HG02981 (cell line): ENCODE measurements around the gene MAU2.
"Not testable (repeated sequence)": the region's sequence is repeated elsewhere in the genome, so short reads cannot be mapped to it uniquely, and the experiment has no call there.

ENCODE experiments used
- ATAC-seq: cut with Tn5 transposase; IDR thresholded peaks from one replicate; pipeline ENCODE4 v1.9.1; 2021; ENCODE audit warnings: mild to moderate bottlenecking, moderate library complexity; ENCODE audit not compliant: unreplicated experiment

Gene MAU2

DNA sequence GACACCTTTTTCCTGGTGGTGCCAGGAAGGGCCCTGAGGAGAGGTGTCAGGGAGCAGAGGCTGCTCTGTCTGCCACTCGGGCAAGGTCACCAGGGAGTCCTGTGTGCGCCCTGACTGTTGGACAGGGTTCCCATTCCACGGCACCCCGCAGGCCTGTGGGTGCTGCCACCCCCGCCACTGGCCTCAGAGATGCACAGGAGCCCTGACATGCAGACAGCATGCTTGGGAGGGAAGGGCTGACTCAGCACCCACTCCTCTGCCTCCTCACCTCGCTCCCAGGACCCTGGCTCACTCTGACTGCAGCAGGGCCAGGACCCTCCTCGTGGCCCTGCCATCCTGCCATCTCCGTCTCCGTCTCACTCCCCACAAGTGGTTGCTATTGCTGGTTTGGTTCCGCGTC lies 25.3 kb downstream of the MAU2 start:
- ATAC-seq, result no peak

DNA sequence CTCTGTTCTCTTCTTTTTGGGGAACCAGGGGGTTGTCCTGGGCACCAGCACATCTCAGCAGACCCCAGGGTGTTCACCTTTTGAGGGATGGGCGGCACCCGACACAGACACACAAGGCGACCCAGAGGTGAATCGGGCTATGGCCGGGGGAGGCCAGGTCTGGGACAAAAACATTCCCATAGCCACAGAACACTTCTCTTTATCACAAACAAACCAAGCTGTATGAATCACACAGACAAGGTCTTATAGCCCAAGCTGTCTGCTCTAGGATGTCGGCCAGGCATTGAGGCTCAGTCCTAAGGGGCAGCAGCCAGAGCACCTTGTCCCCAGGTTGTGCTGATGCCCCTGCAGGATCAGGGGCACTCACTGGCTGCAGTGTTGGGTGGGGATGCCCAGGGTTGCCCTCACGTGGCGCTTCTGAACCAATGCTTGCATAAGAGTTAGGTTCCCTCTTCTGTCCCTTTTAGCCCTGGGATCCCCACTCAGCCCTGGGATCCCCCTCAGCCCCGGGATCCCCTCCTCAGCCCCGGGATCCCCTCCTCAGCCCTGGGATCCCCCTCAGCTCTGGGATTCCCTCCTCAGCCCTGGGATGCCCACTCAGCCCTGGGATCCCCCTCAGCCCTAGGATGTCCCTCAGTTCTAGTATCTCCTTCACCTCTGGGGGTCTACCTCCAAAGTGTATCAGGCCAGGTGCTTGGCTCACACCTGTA lies 26.9 kb downstream of the MAU2 start:
- ATAC-seq, result no peak

DNA sequence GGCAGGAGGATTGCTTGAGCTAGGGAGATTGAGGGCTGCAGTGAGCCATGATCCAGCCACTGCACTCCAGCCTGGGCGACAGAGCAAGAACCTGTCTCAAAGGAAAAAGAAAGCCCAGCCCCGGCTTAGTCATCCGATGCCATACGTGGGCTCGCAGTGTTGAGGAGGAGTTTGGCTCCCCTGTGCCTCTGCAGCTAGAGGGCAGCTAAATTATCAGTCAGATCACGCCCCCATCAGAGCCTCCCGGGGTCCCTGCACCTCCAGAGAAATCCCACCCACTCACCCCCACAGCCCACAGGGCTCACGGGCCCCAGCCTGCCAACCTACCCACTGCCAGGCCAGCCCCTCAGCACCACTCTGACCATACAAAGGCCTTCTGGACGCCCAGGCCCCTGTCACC lies 27.6 kb downstream of the MAU2 start:
- no peak for ATAC-seq

DNA sequence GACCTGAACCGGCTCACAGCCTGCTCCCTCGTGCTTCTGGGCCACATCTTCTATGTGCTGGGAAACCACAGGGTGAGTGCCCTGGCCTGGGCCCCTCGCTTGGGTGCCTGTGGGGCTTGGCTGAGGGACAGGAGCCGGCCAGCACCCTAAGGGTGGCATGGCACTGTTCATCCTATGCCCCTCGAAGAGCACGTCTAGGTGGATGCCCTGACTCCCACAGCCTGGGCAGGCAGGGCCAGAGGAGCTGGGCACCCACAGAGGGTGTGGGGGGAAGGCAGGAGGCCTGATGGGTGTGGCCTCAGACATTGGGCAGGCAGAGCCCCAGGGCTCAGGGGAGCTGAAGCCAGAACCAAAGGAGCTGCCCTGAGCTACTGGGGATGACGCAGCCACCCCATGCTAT lies 28.7 kb downstream of the MAU2 start:
- no peak for ATAC-seq

DNA sequence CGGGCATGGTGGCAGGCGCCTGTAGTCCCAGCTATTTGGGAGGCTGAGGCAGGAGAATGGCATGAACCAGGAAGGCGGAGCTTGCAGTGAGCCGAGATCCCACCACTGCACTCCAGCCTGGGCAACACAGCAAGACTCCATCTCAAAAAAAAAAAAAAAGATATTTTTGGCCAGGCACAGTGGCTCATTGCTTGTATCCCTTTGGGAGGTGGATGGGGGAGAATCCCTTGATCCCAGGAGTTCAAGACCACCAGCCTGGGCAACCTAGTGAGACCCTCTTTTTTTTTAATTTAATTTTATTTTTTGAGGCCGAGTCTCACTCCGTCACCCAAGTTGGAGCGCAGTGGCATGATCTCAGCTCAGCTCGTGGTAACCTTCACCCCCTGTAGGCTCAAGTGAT lies 30.1 kb downstream of the MAU2 start:
- ATAC-seq, result not testable (repeated sequence)

DNA sequence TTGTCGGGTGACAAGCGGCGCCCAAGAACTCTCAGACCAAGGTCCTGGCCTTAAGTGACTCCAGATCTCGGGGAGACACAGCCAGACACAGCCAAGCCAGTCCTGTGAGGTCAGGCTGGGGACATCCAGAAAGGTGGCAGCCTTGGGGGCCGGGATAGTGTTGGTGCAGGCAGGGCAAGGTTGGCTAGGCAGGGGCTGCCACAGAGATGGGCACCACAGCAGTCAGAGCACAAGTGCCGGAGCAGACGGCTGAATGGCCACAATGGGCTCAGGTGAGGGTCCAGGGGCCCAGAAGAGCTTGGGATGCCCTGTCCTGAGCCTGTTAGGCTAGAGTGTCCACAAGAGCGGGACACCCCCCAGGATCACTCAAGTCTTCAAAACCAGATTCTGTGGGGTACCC lies 32.2 kb downstream of the MAU2 start:
- no peak for ATAC-seq

DNA sequence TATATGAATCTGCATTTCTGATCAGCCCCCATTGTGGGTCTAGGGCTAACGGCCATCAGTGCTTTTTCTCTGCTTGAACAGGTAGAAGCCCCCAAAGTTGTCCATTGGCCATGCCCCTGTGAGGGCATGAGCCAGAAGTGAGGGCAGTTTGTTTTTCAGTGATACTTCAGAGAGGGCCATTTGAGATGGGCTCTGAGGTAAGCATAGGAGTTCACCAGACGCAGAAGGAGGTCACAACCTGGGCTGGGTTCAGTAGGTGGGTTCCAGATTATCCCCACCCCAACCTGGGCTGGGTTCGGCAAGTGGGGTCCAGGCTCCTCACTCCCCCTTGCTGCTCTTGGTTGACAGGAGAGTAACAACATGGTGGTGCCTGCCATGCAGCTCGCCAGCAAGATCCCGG lies 33.4 kb downstream of the MAU2 start:
- ATAC-seq, result no peak

DNA sequence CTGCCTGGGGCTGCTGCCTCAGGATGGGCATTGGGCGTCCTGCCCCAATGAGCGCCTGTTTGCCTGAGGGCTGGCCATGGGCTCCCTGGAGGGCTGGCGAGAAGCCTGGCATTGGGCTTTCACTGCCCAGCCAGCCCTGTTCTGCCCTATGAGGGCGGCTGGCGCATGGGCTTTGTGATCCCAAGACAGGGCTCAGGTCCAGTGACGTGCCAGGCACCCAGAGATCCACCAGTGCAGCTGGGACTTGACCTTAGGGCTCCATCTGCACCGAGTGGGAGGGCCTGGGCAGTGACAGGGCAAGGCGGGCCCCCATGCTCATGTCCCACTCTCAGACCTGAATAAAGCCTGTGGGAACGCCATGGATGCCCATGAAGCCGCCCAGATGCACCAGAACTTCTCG lies 34.3 kb downstream of the MAU2 start:
- no peak for ATAC-seq

DNA sequence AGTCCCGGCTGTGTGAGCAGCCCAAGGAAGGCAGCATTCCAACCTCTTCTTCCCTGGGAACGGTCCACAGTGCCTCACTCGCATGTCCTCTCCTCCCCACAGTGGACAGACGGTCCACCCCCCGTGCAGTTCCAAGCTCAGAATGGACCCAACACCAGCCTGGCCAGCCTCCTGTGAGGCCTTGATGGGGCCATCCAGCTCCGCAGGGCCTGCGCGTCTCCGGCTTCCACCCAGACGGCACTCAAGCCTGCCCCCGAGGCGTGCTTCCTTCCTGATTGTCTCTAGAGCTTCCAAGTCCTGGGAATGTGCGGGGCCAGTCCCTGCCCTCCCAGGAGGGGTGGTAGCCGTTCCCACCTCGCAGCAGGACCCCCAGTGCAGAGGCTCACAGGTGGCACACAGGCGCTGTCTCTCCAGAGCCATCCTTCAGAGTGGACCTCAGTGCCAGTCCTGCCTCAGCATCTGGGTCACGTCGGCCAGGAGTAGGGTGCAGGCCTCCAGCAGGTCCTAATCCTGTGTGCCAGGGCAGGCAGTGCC lies 35.0 kb downstream of the MAU2 start:
- ATAC-seq, result no peak

DNA sequence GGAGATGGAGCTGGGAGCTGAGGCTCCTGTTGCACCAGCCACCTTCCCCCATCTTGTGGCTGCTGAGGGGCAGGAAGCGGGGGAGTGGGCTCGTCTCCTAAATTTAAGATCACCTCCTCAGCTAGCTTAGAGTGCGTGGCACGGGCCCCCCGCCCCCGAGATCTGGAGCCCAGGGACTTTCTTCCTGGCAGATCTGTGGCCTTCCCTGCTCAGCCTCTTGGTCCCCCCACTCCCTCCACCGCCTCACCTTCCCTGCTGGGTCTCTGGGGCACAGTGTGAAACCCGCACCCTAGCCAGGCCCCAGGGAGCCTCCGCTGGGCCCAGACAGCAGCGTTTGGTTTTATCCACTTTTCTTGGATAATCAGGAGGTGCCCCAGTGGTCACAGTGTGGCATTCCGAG lies 35.9 kb downstream of the MAU2 start:
- ATAC-seq, result no peak

DNA sequence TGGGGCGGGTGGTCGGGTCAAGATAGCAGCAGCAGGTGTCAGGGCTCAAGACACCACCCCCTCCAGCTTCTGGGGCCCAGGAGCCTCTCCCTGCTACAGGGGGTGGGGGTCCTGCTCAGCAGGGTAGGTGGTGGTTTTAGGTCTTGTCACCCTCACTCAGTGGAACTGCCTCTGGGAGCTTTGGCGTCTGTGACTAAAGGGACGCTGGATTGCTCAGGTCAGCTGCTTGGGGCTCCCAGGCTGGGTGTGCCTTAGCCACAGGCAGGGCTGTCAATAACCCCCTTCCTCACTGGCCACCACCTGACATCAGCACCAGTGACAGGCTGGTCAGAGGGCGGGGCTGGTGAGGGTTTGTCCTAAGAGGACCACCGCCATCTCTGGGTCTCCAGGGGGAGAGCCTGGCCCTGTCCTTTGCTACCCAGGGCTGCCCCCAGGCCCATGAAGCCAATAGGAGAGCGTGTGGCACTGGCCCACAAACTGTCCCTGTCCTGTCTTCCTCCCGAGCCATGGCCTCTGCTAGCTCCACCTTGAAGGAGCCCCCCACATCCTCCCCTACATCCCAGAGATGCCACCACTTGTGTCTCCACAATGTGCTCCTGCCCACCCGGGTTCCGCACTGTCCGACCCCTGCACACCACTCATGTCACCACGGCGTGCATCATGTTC lies 36.4 kb downstream of the MAU2 start:
- no peak for ATAC-seq

DNA sequence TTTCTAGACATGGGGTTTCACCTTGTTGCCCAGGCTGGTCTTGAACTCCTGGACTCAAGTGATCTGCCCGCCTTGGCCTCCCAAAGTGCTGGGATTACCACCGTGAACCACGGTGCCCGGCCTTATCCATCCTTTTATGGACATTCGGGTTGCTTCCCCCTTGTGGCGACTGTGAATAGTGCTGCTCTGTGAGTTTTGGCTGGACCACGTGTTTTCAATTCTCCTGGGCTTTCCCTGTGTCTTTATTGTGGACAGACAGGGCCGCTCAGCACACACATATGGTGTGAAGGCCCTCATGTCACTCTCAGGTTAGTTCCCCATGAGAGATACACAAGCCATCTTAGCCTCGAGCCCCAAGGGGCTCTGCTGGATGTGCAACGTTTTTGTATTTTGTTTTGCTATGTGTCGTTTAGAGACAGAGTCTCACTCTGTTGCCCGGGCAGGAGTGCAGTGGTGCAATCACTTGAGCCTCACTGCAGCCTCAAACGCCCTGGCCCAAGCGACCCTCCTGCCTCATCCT lies 40.5 kb downstream of the MAU2 start:
- peak; percentile 58 for ATAC-seq

DNA sequence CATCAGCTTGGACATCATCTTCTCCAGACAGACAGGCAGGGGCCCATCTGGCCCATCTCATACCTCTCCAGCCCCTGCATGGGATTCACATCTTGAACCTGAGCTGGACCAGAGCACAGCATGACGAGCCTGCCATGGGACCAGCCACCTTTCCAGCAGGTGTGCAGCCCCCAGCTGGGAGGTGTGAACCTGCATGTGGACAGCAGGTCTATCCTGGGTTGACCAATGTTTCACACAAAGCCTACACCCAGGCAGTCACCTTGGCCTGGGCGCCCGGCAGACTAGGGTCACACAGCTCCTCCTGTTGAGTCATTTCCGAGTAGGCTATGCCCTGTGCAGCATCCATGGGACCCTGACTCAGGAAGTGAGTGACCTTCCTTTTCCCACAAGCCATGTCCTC lies 41.4 kb downstream of the MAU2 start:
- ATAC-seq, result no peak

DNA sequence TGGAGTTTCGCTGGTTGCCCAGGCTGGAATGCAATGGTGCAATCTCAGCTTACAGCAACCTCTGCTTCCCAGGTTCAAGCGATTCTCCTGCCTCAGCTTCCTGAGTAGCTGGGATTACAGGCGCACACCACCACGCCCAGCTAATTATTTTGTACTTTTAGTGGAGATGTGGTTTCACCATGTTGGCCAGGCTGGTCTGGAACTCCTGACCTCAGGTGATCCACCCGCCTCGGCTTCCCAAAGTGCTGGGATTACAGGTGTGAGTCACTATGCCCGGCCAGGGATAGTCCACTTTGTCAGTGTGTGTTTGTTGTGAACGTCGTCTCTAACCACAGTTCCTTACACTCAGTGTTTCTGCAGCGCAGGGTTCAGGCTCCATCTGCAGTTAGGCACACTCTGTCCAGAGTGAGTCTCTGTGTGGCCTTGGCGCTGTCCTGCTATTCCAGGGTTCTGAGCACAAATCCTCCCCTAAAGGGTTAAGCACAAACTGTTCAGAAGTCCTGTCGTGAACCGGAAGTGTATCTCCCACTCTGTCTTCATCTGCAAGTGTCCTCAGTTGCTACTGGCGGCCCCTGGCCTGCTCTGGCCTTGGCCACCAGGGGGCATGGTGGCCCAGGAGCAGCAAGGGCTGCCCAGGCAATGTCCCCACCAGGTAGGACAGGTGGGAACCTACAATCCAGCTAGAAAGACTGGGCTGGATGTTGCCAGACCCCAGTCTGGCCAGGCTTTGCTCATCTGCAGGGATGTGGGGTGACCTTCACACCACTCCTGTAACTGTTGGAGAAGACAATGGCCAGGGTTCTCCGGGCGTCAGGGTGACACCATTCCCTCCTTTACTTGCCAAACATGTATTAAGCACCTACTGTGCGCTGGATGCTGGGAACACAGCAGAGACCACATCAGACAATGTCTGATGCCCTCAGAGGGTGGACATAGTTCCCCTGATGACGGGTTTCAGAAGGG lies 46.1 kb downstream of the MAU2 start:
- ATAC-seq, result peak; percentile 57

DNA sequence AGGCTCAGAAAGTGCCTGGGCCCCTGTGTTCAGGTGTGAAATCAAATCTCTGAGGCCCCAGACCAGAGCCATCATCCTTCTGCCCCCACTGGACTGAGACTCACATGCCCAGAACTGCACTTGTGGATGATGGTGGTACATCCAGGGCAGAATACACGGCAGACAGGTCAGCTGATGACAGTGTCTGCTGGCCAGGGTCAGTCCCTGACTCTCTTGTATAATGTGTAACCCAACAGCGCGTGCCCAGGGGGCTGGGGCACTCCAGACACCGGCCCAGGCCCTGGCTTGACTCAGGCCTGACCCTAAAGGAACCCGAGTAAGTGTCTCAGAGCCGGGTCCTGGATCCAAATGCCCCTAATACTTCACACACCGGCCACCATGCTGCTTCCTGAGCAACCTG lies 47.5 kb downstream of the MAU2 start:
- no peak for ATAC-seq

DNA sequence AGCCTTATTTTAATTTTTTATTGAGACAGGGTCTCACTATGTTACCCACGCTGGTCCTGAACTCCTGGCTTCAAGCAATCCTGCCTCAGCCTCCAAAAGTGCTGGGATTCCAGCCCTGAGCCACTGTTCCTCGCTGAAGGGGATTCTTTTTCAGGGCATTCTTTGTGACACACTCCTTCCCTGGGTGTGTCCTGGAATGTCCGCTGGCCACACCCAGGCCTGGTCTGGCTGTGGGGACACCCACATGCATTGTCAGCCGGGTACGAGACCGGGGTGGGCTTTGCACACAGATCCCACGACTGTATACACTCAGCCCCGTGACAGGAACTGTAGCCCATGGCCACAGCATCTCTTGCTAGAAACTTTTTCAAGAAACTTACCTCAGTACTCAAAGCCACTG lies 50.4 kb downstream of the MAU2 start:
- no peak for ATAC-seq

DNA sequence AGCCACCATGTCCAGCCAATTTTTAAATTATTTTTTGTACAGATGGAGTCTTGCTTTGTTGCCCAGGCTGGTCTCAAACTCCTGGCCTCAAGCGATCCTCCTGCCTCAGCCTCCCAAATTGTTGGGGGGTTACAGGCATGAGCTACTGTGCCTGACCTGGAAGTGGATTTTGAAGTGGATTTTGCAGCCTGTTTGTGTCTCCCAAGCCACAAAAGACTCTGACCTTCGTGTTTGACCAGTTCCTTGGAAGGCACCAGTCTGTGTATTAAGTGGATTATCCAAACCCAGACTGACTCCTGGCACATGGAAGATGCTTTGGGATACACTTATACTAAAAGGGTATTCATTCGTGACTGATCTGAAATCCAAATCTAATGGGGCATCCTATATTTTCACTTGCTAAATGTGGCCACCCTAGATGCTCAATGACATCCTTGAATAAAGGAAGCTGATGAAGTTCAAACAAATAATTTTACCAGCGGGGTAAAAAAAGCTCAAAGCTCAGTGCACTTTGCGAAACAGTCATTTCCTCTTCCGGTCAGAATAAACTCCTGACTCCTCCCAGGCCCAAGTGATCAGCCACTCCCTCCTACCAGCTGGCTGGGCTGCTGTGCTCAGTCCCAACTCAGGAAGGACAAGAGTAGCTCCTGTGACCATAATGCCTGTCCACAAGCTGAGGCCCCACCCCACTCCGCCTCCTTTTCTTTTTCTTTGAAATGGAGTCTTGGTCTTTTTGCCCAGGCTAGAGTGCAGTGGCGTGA lies 52.2 kb downstream of the MAU2 start:
- peak; percentile 96 for ATAC-seq

DNA sequence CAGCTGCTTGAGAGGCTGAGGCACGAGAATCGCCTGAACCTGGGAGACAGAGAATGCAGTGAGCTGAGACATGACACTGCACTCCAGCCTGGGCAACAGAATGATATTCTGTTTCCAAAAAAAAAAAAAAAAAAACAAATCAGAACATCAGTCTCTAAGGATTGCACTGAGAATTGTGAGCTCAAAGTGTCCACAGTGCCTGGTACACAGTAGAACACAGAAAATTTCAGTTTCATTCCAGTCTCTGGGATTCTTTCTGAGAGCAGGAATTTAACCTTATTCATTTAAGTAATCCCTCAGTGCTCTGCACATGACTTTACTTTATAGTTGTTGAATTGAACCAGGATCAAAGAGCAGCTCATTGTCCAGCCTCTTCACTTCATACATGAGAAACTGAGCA lies 58.9 kb downstream of the MAU2 start:
- ATAC-seq, result no peak

DNA sequence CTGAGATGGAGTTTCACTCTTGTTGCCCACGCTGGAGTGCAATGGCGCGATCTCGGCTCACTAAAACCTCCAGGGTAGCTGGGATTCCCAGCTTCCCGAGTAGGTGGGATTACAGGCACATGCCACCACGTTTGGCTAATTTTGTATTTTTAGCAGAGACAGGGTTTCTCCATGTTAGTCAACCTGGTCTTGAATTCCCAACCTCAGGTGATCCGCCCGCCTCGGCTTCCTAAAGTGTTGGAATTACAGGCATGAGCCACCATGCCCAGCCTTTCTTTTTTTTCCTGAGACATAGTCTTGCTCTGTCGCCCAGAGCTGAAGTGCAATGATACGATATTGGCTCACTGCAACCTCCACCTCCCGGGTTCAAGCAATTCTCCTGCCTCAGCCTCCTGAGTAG lies 59.7 kb downstream of the MAU2 start:
- ATAC-seq, result not testable (repeated sequence)
